HepG2 (cell line): ENCODE results near the gene PHF10. TPM values are rescaled to one million over a fixed set of nuclear protein-coding genes. Genes with fewer than 3 reads are reported as not detected.
A peak's percentile ranks its signal among the peaks of the same experiment; 100 is the strongest.

Experiments
- AGO1 ChIP-seq: fragments of 200-400 bp; formaldehyde crosslinking; IDR thresholded peaks from 2 replicates; pipeline ENCODE4 v1.6.1; 2017; ENCODE audit warnings: mild to moderate bottlenecking, low read depth, low read length, moderate library complexity; ENCODE audit not compliant: poor library complexity, severe bottlenecking
- CBFB ChIP-seq: sonication (generic); formaldehyde crosslinking; IDR thresholded peaks from 2 replicates; pipeline ENCODE4 v1.4.0; 2020; ENCODE audit warnings: missing genetic modification reagents
- HMG20B ChIP-seq: conservative IDR thresholded peaks from 2 replicates; pipeline ENCODE4 v1.6.1; 2016; ENCODE audit warnings: missing genetic modification reagents, missing compliant biosample characterization
- MXI1 ChIP-seq: IDR thresholded peaks from 3 replicates; pipeline ENCODE4 v1.6.1; 2012; ENCODE audit warnings: low read depth, low read length, inconsistent platforms, borderline replicate concordance
- SAFB2 ChIP-seq: sonication (generic); formaldehyde crosslinking; IDR thresholded peaks from 2 replicates; pipeline ENCODE4 v1.5.1; 2020; ENCODE audit warnings: missing genetic modification reagents, low read depth, mild to moderate bottlenecking, borderline replicate concordance
- SMAD3 ChIP-seq: sonication (generic); formaldehyde crosslinking; IDR thresholded peaks from 2 replicates; pipeline ENCODE4 v1.4.0; 2020; ENCODE audit warnings: missing genetic modification reagents
- TERF1 ChIP-seq: sonication (generic); formaldehyde crosslinking; IDR thresholded peaks from 2 replicates; pipeline ENCODE4 v1.8.0; 2022; ENCODE audit warnings: mild to moderate bottlenecking, missing genetic modification reagents, moderate library complexity
- ZBTB38 ChIP-seq: sonication (generic); formaldehyde crosslinking; IDR thresholded peaks from 2 replicates; pipeline ENCODE4 v1.5.1; 2020; ENCODE audit warnings: mild to moderate bottlenecking, missing genetic modification reagents
- ZNF256 ChIP-seq: sonication (generic); formaldehyde crosslinking; conservative IDR thresholded peaks from 2 replicates; pipeline ENCODE4 v1.4.0; 2020; ENCODE audit warnings: missing genetic modification reagents
- ZNF362 ChIP-seq: sonication (generic); formaldehyde crosslinking; IDR thresholded peaks from 2 replicates; pipeline ENCODE4 v1.4.0; 2020; ENCODE audit warnings: missing genetic modification reagents, mild to moderate bottlenecking, borderline replicate concordance
- ZNF547 ChIP-seq: sonication (generic); formaldehyde crosslinking; IDR thresholded peaks from 2 replicates; pipeline ENCODE4 v1.5.1; 2020; ENCODE audit warnings: mild to moderate bottlenecking, missing genetic modification reagents
- ZNF792 ChIP-seq: IDR thresholded peaks from 2 replicates; pipeline ENCODE4 v1.6.1; 2016
- ZNF816 ChIP-seq: sonication (generic); formaldehyde crosslinking; IDR thresholded peaks from 2 replicates; pipeline ENCODE4 v1.8.0; 2022; ENCODE audit warnings: missing genetic modification reagents, mild to moderate bottlenecking, borderline replicate concordance
- polyA plus RNA-seq, 8 experiments: library from polyadenylated mRNA; depleted of rRNA in 3 of 8; stranded (reverse) in 7 of 8; unstranded in 1 of 8; fragments of >200 nt; fragmentation: Illumina TruSeq in 4 of 8; extraction: Trizol in 4 of 8; gene quantifications; 2 replicates each; pipeline versions ENCODE4 v1.2.1 to v1.2.3, GENCODE V29; 2011 to 2016; ENCODE audit warnings: low read depth in 4 of 8, missing spikeins in 1 of 8, mixed read lengths in 1 of 8; ENCODE audit not compliant: insufficient read depth in 1 of 8
- total RNA-seq, 5 experiments: library from RNA; depleted of rRNA; stranded (reverse); fragments of >200 nt; fragmentation: Illumina TruSeq; extraction: Trizol; gene quantifications; 2 replicates each; pipeline ENCODE4 v1.2.3, GENCODE V29; 2016; ENCODE audit warnings: low read depth in 1 of 5
- TF ChIP-seq, protein P1 (sequence below): sonication (generic); formaldehyde crosslinking; IDR thresholded peaks from 2 replicates; pipeline ENCODE4 v1.4.0; 2020; ENCODE audit warnings: missing genetic modification reagents
- TF ChIP-seq, protein P2 (sequence below): sonication (generic); formaldehyde crosslinking; IDR thresholded peaks from 2 replicates; pipeline ENCODE4 v1.4.0; 2020; ENCODE audit warnings: missing genetic modification reagents
- TF ChIP-seq, protein P3 (sequence below): sonication (generic); formaldehyde crosslinking; IDR thresholded peaks from 2 replicates; pipeline ENCODE4 v1.5.0; 2020; ENCODE audit warnings: mild to moderate bottlenecking, missing genetic modification reagents
- TF ChIP-seq, protein P4 (sequence below): sonication (generic); formaldehyde crosslinking; IDR thresholded peaks from 2 replicates; pipeline ENCODE4 v1.8.1; 2023; ENCODE audit warnings: mild to moderate bottlenecking, moderate library complexity, missing genetic modification reagents

Gene PHF10
- total and polyA plus RNA-seq, 2 of the 13 experiments (the other 11 are each of a cell fraction or from before 2014, with no cell fraction given), result 42.1 to 84.1 TPM

GRCh38 chr6:169725125-169726048 is 1.1 kb upstream of the PHF10 start (continued):
- 0 out of 2 replicates have a peak, but pooled peaks have one; percentile 50 for TF ChIP-seq ZNF816 (CRISPR knock-in tag)
- 0 out of 2 replicates have a peak, but pooled peaks have one; percentile 67 for TF ChIP-seq CBFB (CRISPR knock-in tag)
- TF ChIP-seq TERF1, result no peak; the same call in 1 of the 2 replicates
- peak; percentile 97; the same call in 1 of the 2 replicates for TF ChIP-seq ZNF547 (CRISPR knock-in tag)
- TF ChIP-seq, protein P1, sequence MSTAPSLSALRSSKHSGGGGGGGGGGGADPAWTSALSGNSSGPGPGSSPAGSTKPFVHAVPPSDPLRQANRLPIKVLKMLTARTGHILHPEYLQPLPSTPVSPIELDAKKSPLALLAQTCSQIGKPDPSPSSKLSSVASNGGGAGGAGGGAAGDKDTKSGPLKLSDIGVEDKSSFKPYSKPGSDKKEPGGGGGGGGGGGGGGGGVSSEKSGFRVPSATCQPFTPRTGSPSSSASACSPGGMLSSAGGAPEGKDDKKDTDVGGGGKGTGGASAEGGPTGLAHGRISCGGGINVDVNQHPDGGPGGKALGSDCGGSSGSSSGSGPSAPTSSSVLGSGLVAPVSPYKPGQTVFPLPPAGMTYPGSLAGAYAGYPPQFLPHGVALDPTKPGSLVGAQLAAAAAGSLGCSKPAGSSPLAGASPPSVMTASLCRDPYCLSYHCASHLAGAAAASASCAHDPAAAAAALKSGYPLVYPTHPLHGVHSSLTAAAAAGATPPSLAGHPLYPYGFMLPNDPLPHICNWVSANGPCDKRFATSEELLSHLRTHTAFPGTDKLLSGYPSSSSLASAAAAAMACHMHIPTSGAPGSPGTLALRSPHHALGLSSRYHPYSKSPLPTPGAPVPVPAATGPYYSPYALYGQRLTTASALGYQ (CRISPR knock-in tag), result peak; percentile 59; the same call in 1 of the 2 replicates
- TF ChIP-seq HMG20B (CRISPR knock-in tag), result peak; percentile 78; the same call in 1 of the 2 replicates
- 0 out of 2 replicates have a peak, but pooled peaks have one; percentile 36 for TF ChIP-seq ZNF362 (CRISPR knock-in tag)
- TF ChIP-seq, protein P2, sequence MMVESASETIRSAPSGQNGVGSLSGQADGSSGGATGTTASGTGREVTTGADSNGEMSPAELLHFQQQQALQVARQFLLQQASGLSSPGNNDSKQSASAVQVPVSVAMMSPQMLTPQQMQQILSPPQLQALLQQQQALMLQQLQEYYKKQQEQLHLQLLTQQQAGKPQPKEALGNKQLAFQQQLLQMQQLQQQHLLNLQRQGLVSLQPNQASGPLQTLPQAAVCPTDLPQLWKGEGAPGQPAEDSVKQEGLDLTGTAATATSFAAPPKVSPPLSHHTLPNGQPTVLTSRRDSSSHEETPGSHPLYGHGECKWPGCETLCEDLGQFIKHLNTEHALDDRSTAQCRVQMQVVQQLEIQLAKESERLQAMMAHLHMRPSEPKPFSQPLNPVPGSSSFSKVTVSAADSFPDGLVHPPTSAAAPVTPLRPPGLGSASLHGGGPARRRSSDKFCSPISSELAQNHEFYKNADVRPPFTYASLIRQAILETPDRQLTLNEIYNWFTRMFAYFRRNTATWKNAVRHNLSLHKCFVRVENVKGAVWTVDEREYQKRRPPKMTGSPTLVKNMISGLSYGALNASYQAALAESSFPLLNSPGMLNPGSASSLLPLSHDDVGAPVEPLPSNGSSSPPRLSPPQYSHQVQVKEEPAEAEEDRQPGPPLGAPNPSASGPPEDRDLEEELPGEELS (CRISPR knock-in tag), result peak; percentile 93
- TF ChIP-seq AGO1, result peak; percentile 8
- TF ChIP-seq, protein P3, sequence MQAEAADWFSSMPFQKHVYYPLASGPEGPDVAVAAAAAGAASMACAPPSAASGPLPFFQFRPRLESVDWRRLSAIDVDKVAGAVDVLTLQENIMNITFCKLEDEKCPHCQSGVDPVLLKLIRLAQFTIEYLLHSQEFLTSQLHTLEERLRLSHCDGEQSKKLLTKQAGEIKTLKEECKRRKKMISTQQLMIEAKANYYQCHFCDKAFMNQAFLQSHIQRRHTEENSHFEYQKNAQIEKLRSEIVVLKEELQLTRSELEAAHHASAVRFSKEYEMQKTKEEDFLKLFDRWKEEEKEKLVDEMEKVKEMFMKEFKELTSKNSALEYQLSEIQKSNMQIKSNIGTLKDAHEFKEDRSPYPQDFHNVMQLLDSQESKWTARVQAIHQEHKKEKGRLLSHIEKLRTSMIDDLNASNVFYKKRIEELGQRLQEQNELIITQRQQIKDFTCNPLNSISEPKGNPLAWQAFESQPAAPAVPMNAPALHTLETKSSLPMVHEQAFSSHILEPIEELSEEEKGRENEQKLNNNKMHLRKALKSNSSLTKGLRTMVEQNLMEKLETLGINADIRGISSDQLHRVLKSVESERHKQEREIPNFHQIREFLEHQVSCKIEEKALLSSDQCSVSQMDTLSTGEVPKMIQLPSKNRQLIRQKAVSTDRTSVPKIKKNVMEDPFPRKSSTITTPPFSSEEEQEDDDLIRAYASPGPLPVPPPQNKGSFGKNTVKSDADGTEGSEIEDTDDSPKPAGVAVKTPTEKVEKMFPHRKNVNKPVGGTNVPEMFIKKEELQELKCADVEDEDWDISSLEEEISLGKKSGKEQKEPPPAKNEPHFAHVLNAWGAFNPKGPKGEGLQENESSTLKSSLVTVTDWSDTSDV (CRISPR knock-in tag), result peak; percentile 10; the same call in 1 of the 2 replicates
- TF ChIP-seq ZNF256 (CRISPR knock-in tag), result no peak
- TF ChIP-seq SAFB2 (CRISPR knock-in tag), result peak; percentile 9; the same call in 1 of the 2 replicates
- TF ChIP-seq ZBTB38, result no peak; the same call in 1 of the 2 replicates
- TF ChIP-seq ZNF792 (CRISPR knock-in tag), result peak; percentile 48; the same call in 1 of the 2 replicates
- peak; percentile 69; the same call in 1 of the 3 replicates for TF ChIP-seq MXI1
- TF ChIP-seq, protein P4, sequence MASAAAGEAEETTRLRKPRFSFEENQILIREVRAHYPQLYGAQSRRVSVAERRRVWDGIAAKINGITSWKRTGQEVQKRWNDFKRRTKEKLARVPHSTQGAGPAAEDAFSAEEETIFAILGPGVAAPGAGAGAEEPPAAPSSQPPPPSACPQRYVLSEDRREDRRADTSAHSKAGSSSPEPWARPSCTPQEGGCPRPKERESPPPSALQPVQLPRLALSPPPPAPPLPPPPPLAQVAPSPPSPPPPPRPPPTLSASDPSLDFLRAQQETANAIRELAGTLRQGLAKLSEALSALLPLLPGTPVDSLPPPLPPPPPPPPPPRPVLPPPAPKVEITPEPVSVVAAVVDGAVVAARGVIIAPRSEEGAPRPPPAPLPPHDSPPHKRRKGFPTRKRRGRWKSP (CRISPR knock-in tag), result peak; percentile 37
- peak; percentile 75; the same call in 1 of the 2 replicates for TF ChIP-seq SMAD3 (CRISPR knock-in tag)
